Osteocyte (in vitro differentiated cells): ENCODE data around the gene BFSP1. TPM values are rescaled to one million over a fixed set of nuclear protein-coding genes. Genes with fewer than 3 reads are reported as not detected.

ENCODE experiments used
- DNase-seq: peaks from one replicate; pipeline ENCODE4 v3.0.0; 2021; ENCODE audit warnings: mixed read lengths; ENCODE audit not compliant: unreplicated experiment; ENCODE audit errors: extremely low spot score
- H3K27ac Mint-ChIP-seq: one replicate; pipeline ENCODE4 v1.8.0; 2021; ENCODE audit warnings: mild to moderate bottlenecking, mixed read lengths; ENCODE audit not compliant: unreplicated experiment
- H3K27me3 Mint-ChIP-seq: one replicate; pipeline ENCODE4 v1.8.0; 2021; ENCODE audit warnings: mixed read lengths; ENCODE audit not compliant: unreplicated experiment
- H3K36me3 Mint-ChIP-seq: one replicate; pipeline ENCODE4 v1.8.0; 2021; ENCODE audit warnings: mixed read lengths; ENCODE audit not compliant: unreplicated experiment
- H3K4me1 Mint-ChIP-seq: one replicate; pipeline ENCODE4 v1.8.0; 2021; ENCODE audit warnings: mixed read lengths; ENCODE audit not compliant: unreplicated experiment
- H3K4me3 Mint-ChIP-seq: one replicate; pipeline ENCODE4 v1.8.0; 2021; ENCODE audit warnings: mild to moderate bottlenecking, moderate library complexity, mixed read lengths; ENCODE audit not compliant: unreplicated experiment
- H3K9me3 Mint-ChIP-seq: one replicate; pipeline ENCODE4 v1.8.0; 2021; ENCODE audit warnings: mixed read lengths; ENCODE audit not compliant: unreplicated experiment
- CTCF ChIP-seq: fragments of 200-600 bp; sonication (generic); IDR thresholded peaks from 2 replicates; pipeline ENCODE4 v1.5.0; 2021; ENCODE audit warnings: antibody characterized with exemption, mild to moderate bottlenecking, moderate library complexity
- total RNA-seq: library from RNA; stranded (reverse); gene quantifications from 2 replicates; pipeline ENCODE4 v1.2.1, GENCODE V29; 2021

Gene BFSP1
- total RNA-seq, 1 donor from 2014 or later: 13.8 TPM

- H3K9me3 Mint-ChIP-seq: peaks cover 5% of the 10 kb centered on the region
- H3K4me3 Mint-ChIP-seq: no peak overlapping the region
- TF ChIP-seq CTCF: no peak
- peaks cover 8% of the 10 kb centered on the region for H3K4me1 Mint-ChIP-seq
- no peak overlapping the region for H3K27ac Mint-ChIP-seq
- peak; percentile 59 for DNase-seq
- H3K36me3 Mint-ChIP-seq: peaks cover 5% of the 10 kb centered on the region
- peaks cover 4% of the 10 kb centered on the region for H3K27me3 Mint-ChIP-seq
These were observed 37.0 kb downstream of the BFSP1 start for GRCh38 chr20:17494201-17494600.

- DNase-seq: peak; percentile 27
- H3K9me3 Mint-ChIP-seq: peaks cover 5% of the 10 kb centered on the region
- H3K27ac Mint-ChIP-seq: no peak overlapping the region
- no peak overlapping the region for H3K4me3 Mint-ChIP-seq
- H3K4me1 Mint-ChIP-seq: peaks cover 6% of the 10 kb centered on the region
- TF ChIP-seq CTCF: no peak
- H3K36me3 Mint-ChIP-seq: peaks cover 5% of the 10 kb centered on the region
- peaks cover 5% of the 10 kb centered on the region for H3K27me3 Mint-ChIP-seq
These were observed 38.0 kb downstream of the BFSP1 start for GRCh38 chr20:17493173-17493572.

GRCh38 chr20:17491488-17491887, 39.7 kb downstream of the BFSP1 start:
- H3K4me1 Mint-ChIP-seq: no peaks in the 10 kb centered on the region
- H3K27ac Mint-ChIP-seq: no peak overlapping the region
- no peak for TF ChIP-seq CTCF
- peaks cover 5% of the 10 kb centered on the region for H3K36me3 Mint-ChIP-seq
- DNase-seq: peak; percentile 46
- H3K4me3 Mint-ChIP-seq: no peak overlapping the region
- H3K9me3 Mint-ChIP-seq: peaks cover 5% of the 10 kb centered on the region
- peaks cover 20% of the 10 kb centered on the region for H3K27me3 Mint-ChIP-seq

GRCh38 chr20:17491041-17491440, 40.1 kb downstream of the BFSP1 start:
- peaks cover 24% of the 10 kb centered on the region for H3K27me3 Mint-ChIP-seq
- peak; percentile 59 for DNase-seq
- peaks cover 5% of the 10 kb centered on the region for H3K9me3 Mint-ChIP-seq
- no peak for TF ChIP-seq CTCF
- no peak overlapping the region for H3K27ac Mint-ChIP-seq
- no peaks in the 10 kb centered on the region for H3K4me1 Mint-ChIP-seq
- no peak overlapping the region for H3K4me3 Mint-ChIP-seq
- H3K36me3 Mint-ChIP-seq: peaks cover 5% of the 10 kb centered on the region

- TF ChIP-seq CTCF: no peak
- Mint-ChIP-seq H3K4me1 (no peaks in the 10 kb centered on the region), H3K36me3 (peaks cover 5% of the 10 kb centered on the region), H3K4me3 (no peak overlapping the region), H3K27ac (no peak overlapping the region), H3K9me3 (peaks cover 5% of the 10 kb centered on the region), H3K27me3 (peaks cover 27% of the 10 kb centered on the region)
- peak; percentile 34 for DNase-seq
These were observed 40.7 kb downstream of the BFSP1 start for GRCh38 chr20:17490501-17490900.
